Caco-2 (cell line): ENCODE results near the gene SELENOW. TPM values are rescaled to one million over a fixed set of nuclear protein-coding genes. Genes with fewer than 3 reads are reported as not detected.

Experiments used
- BruUV-seq: library from RNA; stranded (reverse); fragments of 400-500 nt; replicated peaks from 2 replicates; lab custom pipeline; 2021; lab: Mats Ljungman, UMichigan
- CTCF ChIA-PET: fragments of 300-600 bp; sonication (Branson Sonifier 250); formaldehyde crosslinking; loops from one replicate; lab custom pipeline; 2022; ENCODE audit warnings: antibody characterized with exemption; lab: Charles Lee
- POLR2A ChIA-PET: fragments of 300-600 bp; sonication (Branson Sonifier 250); formaldehyde crosslinking; loops from one replicate; lab custom pipeline; 2022; ENCODE audit warnings: antibody characterized with exemption; lab: Charles Lee
- DNase-seq, 2 experiments: peaks; one replicate each; pipeline versions ENCODE4 v3.0.0 to v3.0.0-alpha.2; 2020 to 2022
- H3K27me3 ChIP-seq: replicated peaks from 2 replicates; pipeline ENCODE4 v1.6.0; 2011; ENCODE audit warnings: low read length; ENCODE audit not compliant: control insufficient read depth, insufficient read depth
- H3K36me3 ChIP-seq: 2 replicates; pipeline ENCODE4 v1.5.1; 2011; ENCODE audit warnings: low read length; ENCODE audit not compliant: control insufficient read depth, insufficient read depth
- H3K4me1 ChIP-seq: fragments of 250-450 bp; sonication (Bioruptor Pico); 2 replicates; pipeline ENCODE4 v1.5.1; 2020; ENCODE audit warnings: mild to moderate bottlenecking
- H3K4me3 ChIP-seq: 2 replicates; pipeline ENCODE4 v1.5.1; 2011; ENCODE audit warnings: low read depth, mild to moderate bottlenecking, control low read depth, low read length
- H3K9me3 ChIP-seq: fragments of 250-450 bp; sonication (Bioruptor Pico); 2 replicates; pipeline ENCODE4 v1.5.1; 2020; ENCODE audit warnings: mild to moderate bottlenecking, moderate library complexity
- H3K27ac Mint-ChIP-seq: one replicate; pipeline ENCODE4 v1.8.0; 2022; ENCODE audit warnings: mixed read lengths; ENCODE audit not compliant: unreplicated experiment
- H3K27me3 Mint-ChIP-seq: one replicate; pipeline ENCODE4 v1.8.0; 2022; ENCODE audit warnings: mixed read lengths; ENCODE audit not compliant: insufficient read depth, unreplicated experiment
- H3K36me3 Mint-ChIP-seq: one replicate; pipeline ENCODE4 v1.8.0; 2022; ENCODE audit warnings: mild to moderate bottlenecking, mixed read lengths; ENCODE audit not compliant: insufficient read depth, unreplicated experiment
- H3K4me1 Mint-ChIP-seq: one replicate; pipeline ENCODE4 v1.8.0; 2022; ENCODE audit warnings: low read depth, mixed read lengths; ENCODE audit not compliant: unreplicated experiment
- H3K4me3 Mint-ChIP-seq: one replicate; pipeline ENCODE4 v1.8.0; 2022; ENCODE audit warnings: mild to moderate bottlenecking, moderate library complexity, mixed read lengths; ENCODE audit not compliant: unreplicated experiment
- H3K9me3 Mint-ChIP-seq: one replicate; pipeline ENCODE4 v1.8.0; 2022; ENCODE audit warnings: mixed read lengths; ENCODE audit not compliant: unreplicated experiment
- CTCF ChIP-seq, 2 experiments: fragments of 200-600 bp in 1 of 2; IDR thresholded peaks; 1 replicate in 1 of 2; 2 replicates in 1 of 2; pipeline versions ENCODE4 v1.5.1 to v1.8.0; 2011 to 2022; ENCODE audit warnings: antibody characterized with exemption in 1 of 2, control low read depth in 1 of 2, inconsistent platforms in 1 of 2, low read depth in 1 of 2, low read length in 1 of 2, mild to moderate bottlenecking in 1 of 2, moderate library complexity in 1 of 2; ENCODE audit not compliant: insufficient read depth in 1 of 2, severe bottlenecking in 1 of 2, unreplicated experiment in 1 of 2
- intact Hi-C: fragments of 100-400 bp; cut with micrococcal nuclease; formaldehyde crosslinking; loops from one replicate; pipeline ENCODE4 v1.10.0; 2022; ENCODE audit not compliant: unreplicated experiment
- total RNA-seq: library from RNA; stranded (reverse); gene quantifications from 2 replicates; pipeline ENCODE4 v1.2.3, GENCODE V29; 2022

The SELENOW gene
- total RNA-seq, 1 experiment from 2014 or later: 110 TPM

- Histone ChIP-seq H3K9me3 (no peaks in the 10 kb centered on the region), H3K36me3 (no peaks in the 10 kb centered on the region), H3K4me3 (no peak overlapping the region), H3K4me1 (no peaks in the 10 kb centered on the region), H3K27me3 (no peaks in the 10 kb centered on the region)
- CTCF ChIA-PET: no interaction called here
- intact Hi-C loops: no loop called here
- no peak for DNase-seq
- Mint-ChIP-seq H3K4me1 (no peaks in the 10 kb centered on the region), H3K27me3 (no peaks in the 10 kb centered on the region), H3K36me3 (no peaks in the 10 kb centered on the region), H3K4me3 (no peak overlapping the region), H3K27ac (no peak overlapping the region), H3K9me3 (no peaks in the 10 kb centered on the region)
- POLR2A ChIA-PET: no interaction called here
- no peak for TF ChIP-seq CTCF (IDR thresholded peaks at IDR 0.05; ENCODE audit: insufficient read depth in 1 of 2, low read depth in 1 of 2, low read length in 1 of 2, severe bottlenecking in 1 of 2, unreplicated experiment in 1 of 2)
- BruUV-seq: no TSS peak
These were observed 48.3 kb downstream of the SELENOW start for GRCh38 chr19:47826800-47827199.

- intact Hi-C loops: no loop called here
- Mint-ChIP-seq H3K27me3 (no peaks in the 10 kb centered on the region), H3K9me3 (no peaks in the 10 kb centered on the region), H3K36me3 (no peaks in the 10 kb centered on the region), H3K4me1 (no peaks in the 10 kb centered on the region), H3K27ac (no peak overlapping the region), H3K4me3 (no peak overlapping the region)
- ChIA-PET POLR2A (no interaction called here), CTCF (no interaction called here)
- no peak for DNase-seq
- no peaks in the 10 kb centered on the region for H3K4me1 ChIP-seq
- no peak for TF ChIP-seq CTCF (IDR thresholded peaks at IDR 0.05; ENCODE audit: insufficient read depth in 1 of 2, low read depth in 1 of 2, low read length in 1 of 2, severe bottlenecking in 1 of 2, unreplicated experiment in 1 of 2)
- no TSS peak for BruUV-seq
- no peaks in the 10 kb centered on the region for H3K36me3 ChIP-seq
- no peaks in the 10 kb centered on the region for H3K27me3 ChIP-seq
- H3K9me3 ChIP-seq: no peaks in the 10 kb centered on the region
- no peak overlapping the region for H3K4me3 ChIP-seq
These were observed 54.2 kb downstream of the SELENOW start for GRCh38 chr19:47832723-47833122.

Other genes starting within 250 kb of the SELENOW start
- not detected in 2 replicates for gene ZNF541, start 205.6 kb upstream of the SELENOW start, total RNA-seq
- 34.3 and 38.8 TPM in 2 replicates for gene BICRA, start 169.6 kb upstream of the SELENOW start, total RNA-seq
- gene EHD2, start 65.3 kb upstream of the SELENOW start, total RNA-seq: 13.3 and 14.6 TPM in 2 replicates
- gene NOP53, start 33.2 kb upstream of the SELENOW start, total RNA-seq: 347 and 360 TPM in 2 replicates
- not detected in 2 replicates for gene TPRX1, start 25.8 kb downstream of the SELENOW start, total RNA-seq
- not detected in 2 replicates for gene CRX, start 43.2 kb downstream of the SELENOW start, total RNA-seq
- not detected in 2 replicates for gene TPRX2, start 80.5 kb downstream of the SELENOW start, total RNA-seq
- gene SULT2A1, start 107.6 kb downstream of the SELENOW start, total RNA-seq: 4.5 TPM in 2 replicates
- gene BSPH1, start 213.5 kb downstream of the SELENOW start, total RNA-seq: not detected in 2 replicates
- gene ELSPBP1, start 215.9 kb downstream of the SELENOW start, total RNA-seq: not detected in 2 replicates